Gastroesophageal sphincter (tissue), 3 donors: ENCODE results near the gene ATP12A.

ENCODE experiments used
- POLR2A ChIP-seq, 2 donors: fragments of 450-650 bp; IDR thresholded peaks; one replicate each; pipeline ENCODE4 v1.6.1; 2017; ENCODE audit warnings: antibody characterized with exemption in 2 of 2, mild to moderate bottlenecking in 2 of 2, moderate library complexity in 1 of 2
- POLR2AphosphoS5 ChIP-seq: sonication (generic); formaldehyde crosslinking; IDR thresholded peaks from one replicate; pipeline ENCODE4 v1.6.1; 2017; ENCODE audit warnings: antibody characterized with exemption
- TF ChIP-seq, protein P1 (sequence below), 4 experiments: fragments of 200-600 bp in 2 of 4; fragments of 450-650 bp in 2 of 4; sonication (generic) in 1 of 4; IDR thresholded peaks; one replicate each; pipeline ENCODE4 v1.5.1; 2017 to 2019; ENCODE audit warnings: antibody characterized with exemption in 4 of 4, mild to moderate bottlenecking in 2 of 4, moderate library complexity in 2 of 4

DNA sequence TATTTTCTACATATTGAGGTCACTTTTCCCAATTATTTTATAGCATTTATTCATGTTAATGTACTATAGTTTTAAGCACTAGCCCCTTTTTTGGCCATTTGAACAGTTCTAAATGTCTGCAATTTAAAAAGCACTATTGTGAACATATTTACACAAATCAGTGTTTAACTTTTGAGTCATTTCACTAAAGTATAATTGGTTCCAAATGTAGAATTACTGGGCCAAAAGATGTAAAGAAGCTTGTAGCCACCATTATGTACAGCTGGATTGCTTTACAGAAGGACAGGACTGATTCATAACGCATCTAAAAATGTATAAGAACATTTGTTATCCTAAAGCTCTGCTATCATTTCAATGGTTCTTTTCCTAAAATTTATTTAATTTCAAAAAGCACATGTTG is 16.6 kb upstream of the ATP12A start:
- TF ChIP-seq, protein P1, sequence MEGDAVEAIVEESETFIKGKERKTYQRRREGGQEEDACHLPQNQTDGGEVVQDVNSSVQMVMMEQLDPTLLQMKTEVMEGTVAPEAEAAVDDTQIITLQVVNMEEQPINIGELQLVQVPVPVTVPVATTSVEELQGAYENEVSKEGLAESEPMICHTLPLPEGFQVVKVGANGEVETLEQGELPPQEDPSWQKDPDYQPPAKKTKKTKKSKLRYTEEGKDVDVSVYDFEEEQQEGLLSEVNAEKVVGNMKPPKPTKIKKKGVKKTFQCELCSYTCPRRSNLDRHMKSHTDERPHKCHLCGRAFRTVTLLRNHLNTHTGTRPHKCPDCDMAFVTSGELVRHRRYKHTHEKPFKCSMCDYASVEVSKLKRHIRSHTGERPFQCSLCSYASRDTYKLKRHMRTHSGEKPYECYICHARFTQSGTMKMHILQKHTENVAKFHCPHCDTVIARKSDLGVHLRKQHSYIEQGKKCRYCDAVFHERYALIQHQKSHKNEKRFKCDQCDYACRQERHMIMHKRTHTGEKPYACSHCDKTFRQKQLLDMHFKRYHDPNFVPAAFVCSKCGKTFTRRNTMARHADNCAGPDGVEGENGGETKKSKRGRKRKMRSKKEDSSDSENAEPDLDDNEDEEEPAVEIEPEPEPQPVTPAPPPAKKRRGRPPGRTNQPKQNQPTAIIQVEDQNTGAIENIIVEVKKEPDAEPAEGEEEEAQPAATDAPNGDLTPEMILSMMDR (IDR thresholded peaks at IDR 0.05): no peak
- TF ChIP-seq POLR2A (IDR thresholded peaks at IDR 0.05) (no peak), POLR2AphosphoS5 (no peak)
